ENCODE results near the gene KRTAP1-3.

DNA sequence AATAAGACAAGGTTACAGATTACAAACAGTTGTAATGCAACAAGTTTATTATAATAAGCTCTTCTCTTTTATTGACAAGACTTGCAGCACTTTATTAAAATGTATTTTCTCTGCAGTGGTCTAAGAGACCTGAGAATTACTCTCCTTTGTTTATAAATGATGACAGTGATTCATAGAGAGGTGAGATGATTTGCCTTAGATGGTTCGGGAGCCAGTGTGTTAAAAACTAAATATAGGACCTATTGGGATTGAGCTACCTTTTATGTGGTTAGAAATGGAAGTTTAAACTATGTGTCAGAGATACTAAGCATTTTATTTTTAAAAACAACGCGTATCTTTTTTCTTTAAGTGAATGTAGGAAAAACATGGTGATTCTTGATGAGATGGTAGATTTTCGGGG is 37.8 kb downstream of the KRTAP1-3 start:
- TF ChIP-seq EZH2 (IDR thresholded peaks at IDR 0.05; ENCODE audit: insufficient read depth, poor library complexity, severe bottlenecking) (no peak), EZH2phosphoT487 (IDR thresholded peaks at IDR 0.05; ENCODE audit: insufficient read depth, low read depth) (no peak)
